ENCODE results near the gene BBS4. TPM values are rescaled to one million over a fixed set of nuclear protein-coding genes. Genes with fewer than 3 reads are reported as not detected.
A peak's percentile ranks its signal among the peaks of the same experiment; 100 is the strongest.

BBS4 gene
- polyA plus RNA-seq, 4 donors = 2.9 to 27.2 (median 6.0) TPM

- no peak for FAIRE-seq
Observed at GRCh38 chr15:72786242-72786641, 100.2 kb downstream of the BBS4 start.

GRCh38 chr15:72786676-72787345 is 100.8 kb downstream of the BBS4 start:
- FAIRE-seq = no peak
- Histone ChIP-seq H3K27ac (ENCODE audit: low read depth in 1 of 3, low read length in 2 of 3) (peak overlapping the region in 1 of 3 donors; percentile 8), H3K4me3 (ENCODE audit: low read depth in 1 of 3, low read length in 3 of 3) (no peak overlapping the region), H3K9me3 (ENCODE audit: control insufficient read depth in 2 of 2, insufficient read depth in 1 of 2, low read depth in 1 of 2, low read length in 1 of 2) (no peaks in the 10 kb centered on the region), H3K4me1 (ENCODE audit: control insufficient read depth in 3 of 3, insufficient read depth in 2 of 3, low read depth in 1 of 3, low read length in 2 of 3) (peaks cover 5 to 14% (median 9%) of the 10 kb centered on the region in 3 donors), H3K36me3 (ENCODE audit: control insufficient read depth in 3 of 3, insufficient read depth in 2 of 3, low read depth in 1 of 3, low read length in 3 of 3) (no peaks in the 10 kb centered on the region), H3K27me3 (ENCODE audit: control insufficient read depth in 3 of 3, insufficient read depth in 3 of 3, low read length in 3 of 3) (no peaks in the 10 kb centered on the region)
- DNase-seq = no peak
- 79 to 91% (median 83%) methylated on average over 8 of the region's 8 CpGs for WGBS, 3 donors

More at GRCh38 chr15:72786242-72786641, 100.2 kb downstream of the BBS4 start:
- Histone ChIP-seq H3K27me3 (ENCODE audit: control insufficient read depth in 3 of 3, insufficient read depth in 3 of 3, low read length in 3 of 3) (no peaks in the 10 kb centered on the region), H3K4me1 (ENCODE audit: control insufficient read depth in 3 of 3, insufficient read depth in 2 of 3, low read depth in 1 of 3, low read length in 2 of 3) (peaks cover 6 to 18% (median 12%) of the 10 kb centered on the region in 3 donors), H3K27ac (ENCODE audit: low read depth in 1 of 3, low read length in 2 of 3) (peak overlapping the region in 1 of 3 donors; percentile 1), H3K9me3 (ENCODE audit: control insufficient read depth in 2 of 2, insufficient read depth in 1 of 2, low read depth in 1 of 2, low read length in 1 of 2) (no peaks in the 10 kb centered on the region), H3K36me3 (ENCODE audit: control insufficient read depth in 3 of 3, insufficient read depth in 2 of 3, low read depth in 1 of 3, low read length in 3 of 3) (no peaks in the 10 kb centered on the region), H3K4me3 (ENCODE audit: low read depth in 1 of 3, low read length in 3 of 3) (no peak overlapping the region)
- DNase-seq = no peak
- 92 to 98% (median 97%) methylated on average over 4 of the region's 4 CpGs for WGBS, 3 donors

- Histone ChIP-seq H3K27ac (ENCODE audit: low read depth in 1 of 3, low read length in 2 of 3) (no peak overlapping the region), H3K4me1 (ENCODE audit: control insufficient read depth in 3 of 3, insufficient read depth in 2 of 3, low read depth in 1 of 3, low read length in 2 of 3) (peaks cover 0 to 7% (median 4%) of the 10 kb centered on the region in 3 donors), H3K27me3 (ENCODE audit: control insufficient read depth in 3 of 3, insufficient read depth in 3 of 3, low read length in 3 of 3) (no peaks in the 10 kb centered on the region), H3K36me3 (ENCODE audit: control insufficient read depth in 3 of 3, insufficient read depth in 2 of 3, low read depth in 1 of 3, low read length in 3 of 3) (no peaks in the 10 kb centered on the region), H3K9me3 (ENCODE audit: control insufficient read depth in 2 of 2, insufficient read depth in 1 of 2, low read depth in 1 of 2, low read length in 1 of 2) (no peaks in the 10 kb centered on the region), H3K4me3 (ENCODE audit: low read depth in 1 of 3, low read length in 3 of 3) (no peak overlapping the region)
- DNase-seq = no peak
- FAIRE-seq = no peak
- 89 to 95% (median 90%) methylated on average over 1 of the region's 1 CpG for WGBS, 3 donors
Observed at GRCh38 chr15:72787526-72787925, 101.5 kb downstream of the BBS4 start.

Other genes with a start within 250 kb of the BBS4 start
- gene ARIH1, start 211.9 kb upstream of the BBS4 start, polyA plus RNA-seq = 10 to 100 TPM; 19.4 to 70.9 (median 24.3) TPM
- under 1 TPM in 1 of 4 donors, not detected in 3; 0.06 TPM for gene GOLGA6B, start 31.5 kb upstream of the BBS4 start, polyA plus RNA-seq
- gene HIGD2B, start within 50 bp of the BBS4 start, polyA plus RNA-seq = under 1 TPM in 1 of 4 donors, not detected in 3; 0.04 TPM
- 10 to 100 TPM; 18.1 to 48.0 (median 26.2) TPM for gene ADPGK, start 97.6 kb downstream of the BBS4 start, polyA plus RNA-seq

All from small intestine (tissue), 7 donors.